ENCODE results near the gene TNPO2. TPM values are rescaled to one million over a fixed set of nuclear protein-coding genes. Genes with fewer than 3 reads are reported as not detected.

The TNPO2 gene
- total RNA-seq, result 44.7 TPM

DNA sequence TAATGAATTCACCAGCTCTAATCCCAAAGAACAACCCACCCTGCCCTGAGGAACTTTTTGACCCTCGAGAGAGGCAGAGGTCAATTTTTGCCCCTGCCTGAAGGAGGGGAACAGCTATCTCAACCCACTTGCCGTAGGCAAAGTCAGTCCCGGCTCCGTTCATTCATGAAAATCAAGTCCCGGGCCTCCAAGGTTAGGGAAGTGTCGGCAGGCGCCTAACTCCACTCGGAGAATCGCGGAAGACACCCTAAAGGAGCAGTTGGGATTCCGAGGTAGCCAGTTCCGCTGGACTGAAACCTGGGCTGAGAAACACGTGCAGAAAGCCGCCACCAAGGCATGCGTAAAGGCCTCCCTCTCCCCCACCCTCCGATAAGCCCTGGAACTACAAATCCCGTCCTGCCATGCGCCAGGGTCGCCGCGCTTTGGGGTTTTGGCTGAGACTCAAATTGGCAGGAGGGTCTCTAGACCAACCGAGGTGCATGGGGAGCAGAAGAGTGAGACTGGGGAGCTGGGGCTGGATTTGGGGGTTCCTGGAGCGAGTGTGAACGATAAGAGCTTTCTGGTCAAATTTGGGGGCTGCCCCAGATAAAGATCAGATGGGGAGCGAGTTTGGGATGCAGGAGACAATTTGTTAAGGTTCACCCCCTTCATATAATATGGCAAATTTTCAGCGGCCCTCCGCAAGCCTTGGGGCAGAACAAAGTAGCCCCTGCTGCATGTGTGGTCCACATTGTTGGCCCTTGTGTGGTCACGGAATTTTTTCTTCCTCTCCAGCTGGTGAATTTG lies at the start of gene TNPO2:
Gene TNPO2 (minus strand): TSS at position 292 of the 786 bp plus-strand sequence. CDS start 2,955 bp downstream, outside the sequence.
- DNase-seq, result peak; percentile 80

- no peak for DNase-seq
Measured at GRCh38 chr19:12772323-12772722, 48.6 kb upstream of the TNPO2 start.

- no peak for DNase-seq
Measured at GRCh38 chr19:12770922-12771321, 47.2 kb upstream of the TNPO2 start.

DNA sequence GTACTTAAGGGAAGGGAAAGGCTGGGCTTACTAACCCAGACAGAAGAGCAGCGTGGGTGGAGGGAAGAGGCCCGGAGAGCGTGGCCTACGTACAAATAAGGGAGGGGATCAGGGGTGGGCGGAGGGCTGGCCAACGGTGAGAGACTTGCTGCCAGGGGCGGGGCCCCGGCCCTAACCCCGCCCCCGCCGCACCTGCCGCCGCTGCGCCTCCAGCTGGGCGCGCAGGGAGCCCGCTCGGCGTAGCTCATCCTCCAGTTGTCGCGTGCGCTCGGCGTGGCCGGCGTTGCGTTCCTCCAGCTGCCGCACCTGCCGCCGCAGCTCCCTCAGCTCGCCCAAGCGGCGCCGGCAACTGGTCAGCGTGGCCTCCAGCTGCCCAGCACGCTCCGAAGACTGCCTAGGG lies 46.0 kb upstream of the TNPO2 start:
- peak; percentile 81 for DNase-seq

DNA sequence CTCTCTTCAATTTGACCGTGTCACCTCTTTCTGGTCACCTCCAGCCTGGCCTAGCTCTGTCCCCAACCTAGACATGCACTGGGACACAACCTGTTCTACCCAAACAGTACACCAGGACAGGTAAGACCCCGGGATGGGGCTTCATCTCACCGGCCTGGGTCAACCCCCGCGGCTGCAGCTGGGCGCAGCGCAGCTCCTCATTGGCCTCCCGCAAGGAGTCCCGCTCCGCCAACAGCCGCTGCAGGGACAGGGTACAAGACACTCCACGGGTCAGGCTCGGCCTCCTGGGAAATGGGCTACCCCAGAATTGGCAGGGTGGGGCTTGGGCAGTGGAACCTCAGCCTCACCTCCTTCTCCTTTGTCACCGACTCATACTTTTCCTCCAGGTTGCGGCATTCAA lies 43.9 kb upstream of the TNPO2 start:
- DNase-seq, result no peak

- no peak for DNase-seq
Measured at GRCh38 chr19:12767150-12767549, 43.4 kb upstream of the TNPO2 start.

GRCh38 chr19:12766051-12766521 lies 42.4 kb upstream of the TNPO2 start:
- DNase-seq, result no peak

GRCh38 chr19:12764698-12765097 lies 41.0 kb upstream of the TNPO2 start:
- no peak for DNase-seq

- no peak for DNase-seq
Measured at GRCh38 chr19:12763100-12763499, 39.4 kb upstream of the TNPO2 start.

GRCh38 chr19:12759686-12760085 lies 36.0 kb upstream of the TNPO2 start:
- no peak for DNase-seq

- peak; percentile 89 for DNase-seq
Measured at GRCh38 chr19:12757544-12758274, 34.0 kb upstream of the TNPO2 start.

- DNase-seq, result no peak
Measured at GRCh38 chr19:12756150-12756883, 32.6 kb upstream of the TNPO2 start.

GRCh38 chr19:12754465-12755196 lies 30.9 kb upstream of the TNPO2 start:
- no peak for DNase-seq

DNA sequence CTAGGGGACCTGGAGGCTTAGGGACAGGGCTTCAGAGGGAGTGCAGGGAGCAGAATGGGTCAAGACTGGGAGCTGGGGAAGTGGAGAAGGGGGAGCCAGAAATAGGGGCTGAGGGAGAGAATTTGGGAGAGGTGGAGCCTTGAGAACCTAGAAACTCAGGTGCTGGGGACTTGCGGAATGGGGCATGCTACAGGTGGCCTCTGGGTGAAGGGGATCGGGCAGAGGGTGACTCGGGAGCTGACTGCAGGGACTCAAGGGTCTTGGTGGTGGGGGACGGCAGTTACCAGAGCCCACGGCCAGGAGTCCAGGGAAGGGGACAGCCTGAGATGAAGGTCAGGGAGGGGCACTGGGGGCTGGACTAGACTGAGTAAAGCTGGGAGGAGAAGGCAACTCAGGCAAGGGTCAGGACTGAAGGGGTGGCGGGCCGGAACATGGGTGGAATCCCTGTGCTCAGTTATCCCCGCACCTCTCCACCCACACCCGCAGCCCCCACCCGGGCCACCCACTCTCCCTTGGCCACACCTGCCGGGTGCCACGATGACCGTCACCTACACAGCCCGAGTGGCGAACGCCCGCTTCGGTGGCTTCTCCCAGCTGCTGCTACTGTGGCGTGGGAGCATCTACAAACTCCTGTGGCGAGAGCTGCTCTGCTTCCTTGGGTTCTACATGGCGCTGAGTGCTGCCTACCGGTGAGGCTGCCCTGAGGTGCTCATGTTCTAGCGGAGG lies 28.5 kb upstream of the TNPO2 start:
- no peak for DNase-seq

DNA sequence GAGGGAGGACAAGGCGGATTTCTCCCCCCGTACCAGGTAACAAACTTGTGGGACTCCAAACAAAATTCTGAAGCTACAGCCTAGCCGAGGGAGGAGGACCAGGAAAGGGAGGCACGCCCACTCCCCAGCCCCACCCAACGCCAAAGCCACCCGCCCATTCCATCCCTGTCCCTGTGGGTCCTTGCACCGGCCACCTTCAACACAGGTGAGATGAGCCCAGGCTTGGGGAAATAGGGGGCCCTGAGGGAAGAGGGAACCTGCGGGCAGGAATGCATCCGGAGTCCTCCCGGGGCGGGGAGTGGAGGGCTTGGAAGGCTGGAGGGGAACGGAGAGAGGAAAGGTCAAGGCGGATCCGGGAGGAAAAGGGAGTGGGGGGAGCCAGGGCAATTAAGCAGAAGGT lies 27.9 kb upstream of the TNPO2 start, which contains the start of gene BEST2:
Gene BEST2 (plus strand): TSS at position 157 of the 400 bp plus-strand sequence. CDS start 802 bp downstream, outside the sequence.
- no peak for DNase-seq

GRCh38 chr19:12750851-12751250 lies 27.1 kb upstream of the TNPO2 start:
- no peak for DNase-seq

GRCh38 chr19:12749938-12750521 lies 26.3 kb upstream of the TNPO2 start:
- DNase-seq, result no peak

DNA sequence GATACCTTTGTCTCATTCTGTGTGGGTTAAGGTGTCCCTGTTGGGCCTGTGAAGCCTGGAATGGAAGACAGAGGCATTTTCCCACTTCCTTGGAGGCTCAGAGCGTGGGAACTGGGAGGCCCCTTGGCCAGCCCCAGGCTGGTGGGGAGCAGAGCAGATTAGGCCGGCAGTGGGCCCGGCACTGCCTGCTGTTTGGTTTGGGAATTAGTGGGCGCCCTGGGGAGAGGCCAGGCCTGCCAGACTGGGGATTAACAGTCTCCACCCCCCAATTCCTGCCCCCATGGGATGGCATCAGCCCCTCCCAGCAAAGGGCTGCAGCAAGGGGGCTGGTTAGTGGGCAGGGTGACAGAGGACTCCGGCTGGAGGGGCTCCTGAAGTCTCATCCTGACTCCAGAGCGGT lies 24.8 kb upstream of the TNPO2 start:
- no peak for DNase-seq

- no peak for DNase-seq
Measured at GRCh38 chr19:12745166-12745897, 21.6 kb upstream of the TNPO2 start.

DNA sequence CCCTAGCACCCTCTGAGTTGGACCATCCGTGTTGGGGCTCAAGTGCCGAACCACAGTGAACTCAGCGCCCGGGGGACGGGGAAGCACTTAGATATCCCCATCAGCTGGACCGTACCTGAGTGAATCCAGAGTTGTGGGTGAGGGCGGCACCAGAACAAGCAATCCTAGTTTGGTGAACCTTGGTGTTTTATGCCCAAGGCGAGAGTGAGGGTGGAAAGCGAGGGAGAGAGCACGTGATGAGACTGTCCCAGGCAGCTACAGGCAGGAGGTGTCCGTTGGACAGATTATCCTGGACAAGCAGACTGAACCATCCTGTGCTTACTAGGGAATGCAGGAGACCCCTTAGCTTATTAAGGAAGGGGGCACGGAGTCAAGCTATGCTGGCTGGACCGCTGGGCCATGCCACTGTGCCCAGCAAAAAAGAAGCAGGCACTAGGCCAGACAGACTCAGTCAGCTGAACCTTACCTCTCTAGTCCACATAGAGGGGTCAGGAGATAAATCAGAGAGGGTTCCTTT lies 14.2 kb upstream of the TNPO2 start:
- no peak for DNase-seq

Measured in tongue (tissue), 2 donors.